IMR-90 (cell line): ENCODE measurements around the gene ATP2B2.

Experiments
- BHLHE40 ChIP-seq: fragments of 150-350 bp; IDR thresholded peaks from 2 replicates; pipeline ENCODE4 v1.6.1; 2016; ENCODE audit warnings: mild to moderate bottlenecking, low read depth, low read length
- CEBPB ChIP-seq: IDR thresholded peaks from 2 replicates; pipeline ENCODE4 v1.6.1; 2012; ENCODE audit warnings: low read depth, low read length, improper control_type of control experiment
- CTCF ChIP-seq: conservative IDR thresholded peaks from 2 replicates; pipeline ENCODE4 v1.5.1; 2012; ENCODE audit warnings: mild to moderate bottlenecking, low read depth, low read length, improper control_type of control experiment
- ELK1 ChIP-seq: fragments of 150-350 bp; IDR thresholded peaks from 2 replicates; pipeline ENCODE4 v1.6.1; 2016; ENCODE audit warnings: low read depth, mild to moderate bottlenecking, low read length, moderate library complexity, borderline replicate concordance
- MAFK ChIP-seq: IDR thresholded peaks from 2 replicates; pipeline ENCODE4 v1.6.1; 2012; ENCODE audit warnings: low read depth, low read length, improper control_type of control experiment
- MAZ ChIP-seq: IDR thresholded peaks from 2 replicates; pipeline ENCODE4 v1.6.1; 2012; ENCODE audit warnings: low read depth, mild to moderate bottlenecking, low read length, improper control_type of control experiment, moderate library complexity, borderline replicate concordance
- MXI1 ChIP-seq: IDR thresholded peaks from 2 replicates; pipeline ENCODE4 v1.6.1; 2012; ENCODE audit warnings: low read depth, mild to moderate bottlenecking, low read length, moderate library complexity, borderline replicate concordance
- POLR2A ChIP-seq: IDR thresholded peaks from 2 replicates; pipeline ENCODE4 v1.6.1; 2012; ENCODE audit warnings: mild to moderate bottlenecking, low read depth, low read length
- RAD21 ChIP-seq: IDR thresholded peaks from 2 replicates; pipeline ENCODE4 v1.6.1; 2012; ENCODE audit warnings: low read length, improper control_type of control experiment
- RCOR1 ChIP-seq: IDR thresholded peaks from 2 replicates; pipeline ENCODE4 v1.6.1; 2012; ENCODE audit warnings: mild to moderate bottlenecking, low read length, improper control_type of control experiment; ENCODE audit not compliant: insufficient replicate concordance
- RFX5 ChIP-seq: IDR thresholded peaks from 2 replicates; pipeline ENCODE4 v1.8.0; 2012; ENCODE audit warnings: low read depth, mild to moderate bottlenecking, low read length, moderate library complexity
- SMC3 ChIP-seq: fragments of 150-350 bp; IDR thresholded peaks from 2 replicates; pipeline ENCODE4 v1.6.1; 2016; ENCODE audit warnings: low read depth, mild to moderate bottlenecking, antibody characterized with exemption, low read length, moderate library complexity
- TF ChIP-seq, protein P1 (sequence below): fragments of 150-350 bp; IDR thresholded peaks from 2 replicates; pipeline ENCODE4 v1.6.1; 2017; ENCODE audit warnings: mild to moderate bottlenecking, antibody characterized with exemption, low read length, low read depth

GRCh38 chr3:10395196-10395595 lies 110.2 kb downstream of the ATP2B2 start:
- TF ChIP-seq CTCF (no peak), CEBPB (no peak), MAZ (no peak), POLR2A (no peak), RFX5 (no peak), SMC3 (no peak), ELK1 (no peak), MAFK (no peak), MXI1 (no peak), BHLHE40 (no peak), RAD21 (no peak), RCOR1 (no peak)
- TF ChIP-seq, protein P1, sequence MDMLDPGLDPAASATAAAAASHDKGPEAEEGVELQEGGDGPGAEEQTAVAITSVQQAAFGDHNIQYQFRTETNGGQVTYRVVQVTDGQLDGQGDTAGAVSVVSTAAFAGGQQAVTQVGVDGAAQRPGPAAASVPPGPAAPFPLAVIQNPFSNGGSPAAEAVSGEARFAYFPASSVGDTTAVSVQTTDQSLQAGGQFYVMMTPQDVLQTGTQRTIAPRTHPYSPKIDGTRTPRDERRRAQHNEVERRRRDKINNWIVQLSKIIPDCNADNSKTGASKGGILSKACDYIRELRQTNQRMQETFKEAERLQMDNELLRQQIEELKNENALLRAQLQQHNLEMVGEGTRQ: no peak
